K562 (cell line): ENCODE measurements around the gene C9orf50.

Experiments
- JUN ChIP-seq, 2 experiments: sonication (generic) in 1 of 2; formaldehyde crosslinking in 1 of 2; IDR thresholded peaks; 2 replicates each; pipeline versions ENCODE4 v1.6.1 to v1.8.0; 2012 to 2022; ENCODE audit warnings: borderline replicate concordance in 2 of 2, mild to moderate bottlenecking in 2 of 2, improper control_type of control experiment in 1 of 2, low read depth in 1 of 2, low read length in 1 of 2, missing genetic modification reagents in 1 of 2
- NFE2 ChIP-seq: IDR thresholded peaks from 2 replicates; pipeline ENCODE4 v1.6.1; 2014; ENCODE audit warnings: antibody characterized with exemption, low read depth
- POLR2AphosphoS2 ChIP-seq: IDR thresholded peaks from 2 replicates; pipeline ENCODE4 v1.6.1; 2012; ENCODE audit warnings: low read length, improper control_type of control experiment
- PTRF ChIP-seq: fragments of 450-650 bp; IDR thresholded peaks from 2 replicates; pipeline ENCODE4 v1.6.1; 2016; ENCODE audit warnings: mild to moderate bottlenecking, missing genetic modification characterization, missing compliant biosample characterization
- SMARCC2 ChIP-seq: fragments of 450-650 bp; IDR thresholded peaks from 2 replicates; pipeline ENCODE4 v1.6.1; 2017; ENCODE audit warnings: antibody characterized with exemption, moderate library complexity, mild to moderate bottlenecking, low read depth
- SMC3 ChIP-seq: conservative IDR thresholded peaks from 2 replicates; pipeline ENCODE4 v1.6.1; 2011; ENCODE audit warnings: low read depth, low read length, improper control_type of control experiment; ENCODE audit not compliant: insufficient read depth
- YY1 ChIP-seq, 3 experiments: IDR thresholded peaks; 2 replicates each; pipeline ENCODE4 v1.6.1; 2011; ENCODE audit warnings: low read length in 2 of 3, mild to moderate bottlenecking in 2 of 3, moderate library complexity in 2 of 3, borderline replicate concordance in 1 of 3, control low read depth in 1 of 3, low read depth in 1 of 3; ENCODE audit not compliant: insufficient read depth in 3 of 3, insufficient replicate concordance in 2 of 3, control insufficient read depth in 1 of 3, insufficient read length in 1 of 3; ENCODE audit errors: extremely low read depth in 1 of 3
- TF ChIP-seq, protein P1 (sequence below): sonication (generic); formaldehyde crosslinking; IDR thresholded peaks from 2 replicates; pipeline ENCODE4 v1.8.0; 2022; ENCODE audit warnings: mild to moderate bottlenecking, missing genetic modification reagents, borderline replicate concordance
- TF ChIP-seq, protein P2 (sequence below), 2 experiments: fragments of 450-650 bp in 1 of 2; sonication (generic) in 1 of 2; formaldehyde crosslinking in 1 of 2; IDR thresholded peaks; 2 replicates each; pipeline versions ENCODE4 v1.7.1 to v1.9.0; 2016 to 2022; ENCODE audit warnings: inconsistent platforms in 1 of 2, mild to moderate bottlenecking in 1 of 2, missing genetic modification reagents in 1 of 2
- TF ChIP-seq, protein P3 (sequence below), 3 experiments: IDR thresholded peaks in 2 of 3; conservative IDR thresholded peaks in 1 of 3; 2 replicates each; pipeline ENCODE4 v1.5.1; 2011 to 2012; ENCODE audit warnings: low read length in 3 of 3, mild to moderate bottlenecking in 3 of 3, control low read depth in 2 of 3, improper control_type of control experiment in 1 of 3, inconsistent platforms in 1 of 3, low read depth in 1 of 3, mixed read lengths in 1 of 3, moderate library complexity in 1 of 3; ENCODE audit not compliant: insufficient read depth in 2 of 3

DNA sequence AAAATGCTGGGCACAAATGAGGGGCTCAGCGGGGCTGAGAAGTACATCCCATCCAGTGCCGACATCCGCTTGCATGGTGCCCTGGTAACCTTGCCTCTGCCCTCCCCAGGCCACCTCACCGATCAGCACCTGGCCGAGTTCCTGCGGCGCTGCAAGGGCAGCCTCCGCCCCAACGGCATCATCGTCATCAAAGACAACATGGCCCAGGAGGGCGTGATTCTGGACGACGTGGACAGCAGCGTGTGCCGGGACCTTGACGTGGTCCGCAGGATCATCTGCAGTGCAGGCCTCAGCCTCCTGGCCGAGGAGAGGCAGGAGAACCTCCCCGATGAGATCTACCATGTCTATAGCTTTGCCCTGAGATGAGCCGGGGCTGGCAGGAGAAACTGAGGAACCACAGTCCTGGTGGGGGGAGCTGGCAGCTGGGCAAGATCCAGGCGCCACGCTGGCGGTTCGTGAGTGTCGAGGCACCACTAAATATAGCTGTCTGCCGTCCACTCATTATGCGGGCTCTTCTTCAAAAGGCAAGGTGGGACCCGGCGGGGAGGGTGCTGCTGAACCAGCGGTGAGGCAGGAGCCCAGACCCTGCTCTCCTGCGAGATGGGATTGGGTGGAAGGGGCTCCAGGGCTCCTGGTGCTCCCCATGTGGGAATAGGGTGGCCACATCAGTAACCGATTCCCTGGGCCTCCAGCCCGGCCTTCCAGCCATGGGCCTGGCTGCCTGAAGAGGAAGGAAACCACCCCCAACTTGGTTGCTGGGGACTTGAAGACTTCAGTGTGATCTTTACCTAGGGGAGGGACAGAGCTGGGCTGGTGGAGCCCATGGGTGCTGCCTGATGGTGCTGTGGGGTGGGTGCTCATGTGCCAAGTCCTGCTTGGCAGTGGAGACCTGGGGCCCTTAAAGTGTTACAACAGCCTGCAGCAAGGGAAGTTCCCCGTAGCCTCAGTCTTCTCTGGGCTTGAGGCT lies 14.5 kb upstream of the C9orf50 start:
- TF ChIP-seq, protein P1, sequence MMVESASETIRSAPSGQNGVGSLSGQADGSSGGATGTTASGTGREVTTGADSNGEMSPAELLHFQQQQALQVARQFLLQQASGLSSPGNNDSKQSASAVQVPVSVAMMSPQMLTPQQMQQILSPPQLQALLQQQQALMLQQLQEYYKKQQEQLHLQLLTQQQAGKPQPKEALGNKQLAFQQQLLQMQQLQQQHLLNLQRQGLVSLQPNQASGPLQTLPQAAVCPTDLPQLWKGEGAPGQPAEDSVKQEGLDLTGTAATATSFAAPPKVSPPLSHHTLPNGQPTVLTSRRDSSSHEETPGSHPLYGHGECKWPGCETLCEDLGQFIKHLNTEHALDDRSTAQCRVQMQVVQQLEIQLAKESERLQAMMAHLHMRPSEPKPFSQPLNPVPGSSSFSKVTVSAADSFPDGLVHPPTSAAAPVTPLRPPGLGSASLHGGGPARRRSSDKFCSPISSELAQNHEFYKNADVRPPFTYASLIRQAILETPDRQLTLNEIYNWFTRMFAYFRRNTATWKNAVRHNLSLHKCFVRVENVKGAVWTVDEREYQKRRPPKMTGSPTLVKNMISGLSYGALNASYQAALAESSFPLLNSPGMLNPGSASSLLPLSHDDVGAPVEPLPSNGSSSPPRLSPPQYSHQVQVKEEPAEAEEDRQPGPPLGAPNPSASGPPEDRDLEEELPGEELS (CRISPR knock-in tag), result no peak
- TF ChIP-seq PTRF (tag), result no peak
- TF ChIP-seq NFE2, result no peak
- no peak for TF ChIP-seq JUN (IDR thresholded peaks at IDR 0.05; ENCODE audit: borderline replicate concordance, low read depth, low read length)
- no peak for TF ChIP-seq JUN (CRISPR knock-in tag; IDR thresholded peaks at IDR 0.05; ENCODE audit: borderline replicate concordance)
- TF ChIP-seq, protein P2, sequence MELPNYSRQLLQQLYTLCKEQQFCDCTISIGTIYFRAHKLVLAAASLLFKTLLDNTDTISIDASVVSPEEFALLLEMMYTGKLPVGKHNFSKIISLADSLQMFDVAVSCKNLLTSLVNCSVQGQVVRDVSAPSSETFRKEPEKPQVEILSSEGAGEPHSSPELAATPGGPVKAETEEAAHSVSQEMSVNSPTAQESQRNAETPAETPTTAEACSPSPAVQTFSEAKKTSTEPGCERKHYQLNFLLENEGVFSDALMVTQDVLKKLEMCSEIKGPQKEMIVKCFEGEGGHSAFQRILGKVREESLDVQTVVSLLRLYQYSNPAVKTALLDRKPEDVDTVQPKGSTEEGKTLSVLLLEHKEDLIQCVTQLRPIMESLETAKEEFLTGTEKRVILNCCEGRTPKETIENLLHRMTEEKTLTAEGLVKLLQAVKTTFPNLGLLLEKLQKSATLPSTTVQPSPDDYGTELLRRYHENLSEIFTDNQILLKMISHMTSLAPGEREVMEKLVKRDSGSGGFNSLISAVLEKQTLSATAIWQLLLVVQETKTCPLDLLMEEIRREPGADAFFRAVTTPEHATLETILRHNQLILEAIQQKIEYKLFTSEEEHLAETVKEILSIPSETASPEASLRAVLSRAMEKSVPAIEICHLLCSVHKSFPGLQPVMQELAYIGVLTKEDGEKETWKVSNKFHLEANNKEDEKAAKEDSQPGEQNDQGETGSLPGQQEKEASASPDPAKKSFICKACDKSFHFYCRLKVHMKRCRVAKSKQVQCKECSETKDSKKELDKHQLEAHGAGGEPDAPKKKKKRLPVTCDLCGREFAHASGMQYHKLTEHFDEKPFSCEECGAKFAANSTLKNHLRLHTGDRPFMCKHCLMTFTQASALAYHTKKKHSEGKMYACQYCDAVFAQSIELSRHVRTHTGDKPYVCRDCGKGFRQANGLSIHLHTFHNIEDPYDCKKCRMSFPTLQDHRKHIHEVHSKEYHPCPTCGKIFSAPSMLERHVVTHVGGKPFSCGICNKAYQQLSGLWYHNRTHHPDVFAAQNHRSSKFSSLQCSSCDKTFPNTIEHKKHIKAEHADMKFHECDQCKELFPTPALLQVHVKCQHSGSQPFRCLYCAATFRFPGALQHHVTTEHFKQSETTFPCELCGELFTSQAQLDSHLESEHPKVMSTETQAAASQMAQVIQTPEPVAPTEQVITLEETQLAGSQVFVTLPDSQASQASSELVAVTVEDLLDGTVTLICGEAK (IDR thresholded peaks at IDR 0.05), result no peak
- TF ChIP-seq, protein P2 (CRISPR knock-in tag; IDR thresholded peaks at IDR 0.05), result no peak
- TF ChIP-seq, protein P3, sequence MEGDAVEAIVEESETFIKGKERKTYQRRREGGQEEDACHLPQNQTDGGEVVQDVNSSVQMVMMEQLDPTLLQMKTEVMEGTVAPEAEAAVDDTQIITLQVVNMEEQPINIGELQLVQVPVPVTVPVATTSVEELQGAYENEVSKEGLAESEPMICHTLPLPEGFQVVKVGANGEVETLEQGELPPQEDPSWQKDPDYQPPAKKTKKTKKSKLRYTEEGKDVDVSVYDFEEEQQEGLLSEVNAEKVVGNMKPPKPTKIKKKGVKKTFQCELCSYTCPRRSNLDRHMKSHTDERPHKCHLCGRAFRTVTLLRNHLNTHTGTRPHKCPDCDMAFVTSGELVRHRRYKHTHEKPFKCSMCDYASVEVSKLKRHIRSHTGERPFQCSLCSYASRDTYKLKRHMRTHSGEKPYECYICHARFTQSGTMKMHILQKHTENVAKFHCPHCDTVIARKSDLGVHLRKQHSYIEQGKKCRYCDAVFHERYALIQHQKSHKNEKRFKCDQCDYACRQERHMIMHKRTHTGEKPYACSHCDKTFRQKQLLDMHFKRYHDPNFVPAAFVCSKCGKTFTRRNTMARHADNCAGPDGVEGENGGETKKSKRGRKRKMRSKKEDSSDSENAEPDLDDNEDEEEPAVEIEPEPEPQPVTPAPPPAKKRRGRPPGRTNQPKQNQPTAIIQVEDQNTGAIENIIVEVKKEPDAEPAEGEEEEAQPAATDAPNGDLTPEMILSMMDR (IDR thresholded peaks at IDR 0.05 in 2 of 3, conservative IDR thresholded peaks at IDR 0.05 in 1 of 3; ENCODE audit: insufficient read depth in 2 of 3, low read depth in 1 of 3, low read length in 3 of 3), result no peak
- no peak for TF ChIP-seq SMC3
- TF ChIP-seq POLR2AphosphoS2, result no peak
- no peak for TF ChIP-seq YY1 (IDR thresholded peaks at IDR 0.05; ENCODE audit: borderline replicate concordance in 1 of 3, control insufficient read depth in 1 of 3, extremely low read depth in 1 of 3, insufficient read depth in 3 of 3, insufficient read length in 1 of 3, insufficient replicate concordance in 2 of 3, low read depth in 1 of 3, low read length in 2 of 3)
- TF ChIP-seq SMARCC2, result no peak
